ENCODE data around the gene ATXN1.

- no peak for TF ChIP-seq EZH2 (IDR thresholded peaks at IDR 0.05; ENCODE audit: borderline replicate concordance, low read depth, low read length, poor library complexity, severe bottlenecking)
- no peak for TF ChIP-seq CTCF (conservative IDR thresholded peaks at IDR 0.05; ENCODE audit: low read depth, low read length)
These were observed 168.9 kb downstream of the ATXN1 start for GRCh38 chr6:16592223-16592911.
